Measurements from ENCODE around the gene ASMTL.
"Not testable (repeated sequence)": the region's sequence is repeated elsewhere in the genome, so short reads cannot be mapped to it uniquely, and the experiment has no call there.

ASMTL gene

DNA sequence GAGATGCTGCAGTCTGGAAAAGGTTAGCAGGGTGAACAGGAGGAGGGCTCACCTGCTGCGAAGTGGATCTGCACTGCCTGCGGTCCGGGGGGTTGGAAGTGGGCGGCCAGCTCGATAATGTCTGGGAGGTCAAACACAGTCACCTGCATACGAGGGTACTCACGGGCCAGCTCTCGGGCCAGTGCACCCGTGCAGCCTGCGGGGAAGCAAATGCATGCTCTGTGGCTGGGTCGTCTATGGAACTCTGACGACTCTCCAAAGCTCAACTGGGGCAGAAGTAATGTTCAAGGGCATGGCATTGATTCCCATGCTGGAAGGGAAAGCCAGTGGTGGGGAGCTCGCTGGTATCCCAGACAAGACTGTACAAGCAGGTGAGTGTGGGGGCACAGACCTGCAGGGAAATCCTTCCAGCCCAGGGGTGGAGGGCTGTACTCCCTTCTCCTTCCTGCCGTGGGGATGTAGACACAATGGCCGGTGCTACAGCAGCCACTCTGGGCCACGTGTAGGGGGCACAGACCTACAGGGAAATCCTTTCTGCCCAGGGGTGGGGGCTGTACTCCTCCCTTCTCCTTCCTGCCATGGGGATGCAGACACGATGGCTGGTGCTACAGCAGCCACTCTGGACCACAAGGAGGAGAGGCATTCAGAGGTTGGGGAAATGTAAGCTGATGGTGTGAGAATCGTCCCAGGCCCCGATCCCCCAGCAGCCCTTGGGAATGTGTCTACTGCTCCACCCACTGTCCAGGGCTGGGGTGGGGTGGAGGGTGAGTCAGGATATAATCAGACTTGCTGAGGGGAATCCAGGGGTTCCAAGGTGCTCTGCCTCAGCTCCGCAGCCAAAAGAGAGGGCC, 34.6 kb downstream of the ASMTL start:
- TF ChIP-seq CTBP1 (IDR thresholded peaks at IDR 0.05; ENCODE audit: borderline replicate concordance), result no peak
- no peak for TF ChIP-seq LEF1 (IDR thresholded peaks at IDR 0.05; ENCODE audit: borderline replicate concordance)
- TF ChIP-seq ZNF384 (IDR thresholded peaks at IDR 0.05), result no peak
- no peak for TF ChIP-seq ELF4 (IDR thresholded peaks at IDR 0.05)
- TF ChIP-seq BHLHE40 (IDR thresholded peaks at IDR 0.05; ENCODE audit: borderline replicate concordance), result no peak
- TF ChIP-seq HDGF (IDR thresholded peaks at IDR 0.05; ENCODE audit: borderline replicate concordance), result no peak
- ChIA-PET POLR2A (no interaction called here), CTCF (no interaction called here)
- DNase-seq (ENCODE audit: extremely low spot score), result no peak

DNA sequence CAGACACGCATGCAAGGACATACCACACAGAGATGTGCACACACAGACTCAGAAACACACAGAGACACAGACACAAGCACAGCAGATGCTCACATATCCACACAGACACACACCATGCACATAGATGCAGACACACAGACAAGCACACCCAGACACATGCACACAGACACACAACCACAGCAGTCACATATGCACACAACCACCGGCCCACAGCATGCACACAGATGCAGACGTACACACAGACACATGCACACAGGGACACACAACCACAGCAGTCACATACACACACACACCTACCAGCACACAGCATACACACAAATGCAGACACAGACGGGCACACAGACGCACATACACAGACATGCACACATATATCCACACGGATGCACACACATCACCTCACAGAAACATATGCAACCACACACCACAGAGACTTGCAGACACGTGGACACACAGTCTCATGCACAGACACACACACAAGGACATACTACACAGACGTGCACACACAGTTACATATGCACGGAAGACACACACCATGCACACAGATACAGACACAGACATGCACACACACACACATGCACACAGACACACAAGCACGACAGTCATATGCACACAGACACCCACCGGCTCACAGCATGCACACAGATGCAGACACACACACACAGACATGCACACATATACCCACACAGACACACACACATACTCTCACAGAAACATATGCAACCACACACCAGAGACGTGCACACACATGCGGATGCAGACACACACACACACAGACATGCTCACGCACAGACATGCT, 35.5 kb downstream of the ASMTL start:
- no peak for TF ChIP-seq FOXM1 (IDR thresholded peaks at IDR 0.05; ENCODE audit: borderline replicate concordance)
- no peak for TF ChIP-seq L3MBTL2 (conservative IDR thresholded peaks at IDR 0.05)
- TF ChIP-seq TARDBP (IDR thresholded peaks at IDR 0.05), result peak; percentile 74
- TF ChIP-seq BHLHE40 (IDR thresholded peaks at IDR 0.05; ENCODE audit: borderline replicate concordance), result no peak
- no peak for TF ChIP-seq ARNT (IDR thresholded peaks at IDR 0.05)
- ChIA-PET POLR2A (no interaction called here), CTCF (no interaction called here)
- DNase-seq (ENCODE audit: extremely low spot score), result no peak

DNA sequence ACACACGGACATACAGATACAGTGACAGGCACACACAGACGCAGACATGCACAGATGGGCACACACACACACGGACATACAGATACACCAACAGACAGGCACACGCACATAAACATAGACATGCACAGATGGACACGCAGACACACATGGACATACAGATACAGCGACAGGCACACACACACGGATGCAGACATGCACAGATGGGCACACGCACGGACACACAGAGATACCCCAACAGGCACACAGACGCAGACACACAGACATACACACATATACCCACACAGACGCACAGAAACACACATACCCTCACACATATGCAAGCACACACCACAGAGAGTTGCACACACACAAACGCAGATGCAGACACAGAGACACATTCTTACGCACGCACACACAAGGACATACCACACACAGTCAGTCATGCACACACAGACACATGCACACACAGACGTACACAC, 36.4 kb downstream of the ASMTL start:
- no peak for DNase-seq (ENCODE audit: extremely low spot score)
- ChIA-PET CTCF (no interaction called here), POLR2A (no interaction called here)
- TF ChIP-seq TARDBP (IDR thresholded peaks at IDR 0.05) (peak; percentile 78), L3MBTL2 (conservative IDR thresholded peaks at IDR 0.05) (no peak)

DNA sequence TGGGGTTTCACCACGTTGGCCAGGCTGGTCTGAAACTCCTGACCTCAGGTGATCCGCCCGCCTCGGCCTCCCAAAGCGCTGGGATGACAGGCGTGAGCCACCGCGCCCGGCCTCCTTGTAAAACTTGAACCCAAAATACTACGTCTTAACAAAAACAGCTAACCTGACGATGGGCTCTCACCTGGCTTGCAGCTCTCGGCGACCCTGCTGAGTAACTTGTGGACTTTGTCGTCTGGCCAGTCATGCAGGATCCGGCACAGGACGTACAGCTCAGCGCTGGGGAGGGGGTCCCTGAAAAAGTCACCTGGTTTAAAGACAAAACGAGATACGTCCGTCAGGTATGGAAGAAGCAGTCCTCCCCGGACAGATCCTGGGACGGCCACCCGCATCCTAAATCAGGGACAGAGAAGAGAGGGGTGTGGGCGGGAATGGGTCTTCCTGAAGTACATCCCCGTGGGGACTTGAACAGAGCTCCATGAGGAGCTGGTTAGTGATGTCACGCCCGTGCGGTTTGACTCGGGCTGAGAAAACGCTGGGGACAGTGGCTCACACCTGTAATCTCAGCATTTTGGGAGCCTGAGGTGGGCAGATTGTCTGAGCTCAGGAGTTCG, 40.1 kb downstream of the ASMTL start:
- TF ChIP-seq NFRKB (IDR thresholded peaks at IDR 0.05) (no peak), SP1 (IDR thresholded peaks at IDR 0.05) (no peak), FOXK2 (IDR thresholded peaks at IDR 0.05) (no peak), FOXA1 (IDR thresholded peaks at IDR 0.05) (no peak), BHLHE40 (IDR thresholded peaks at IDR 0.05; ENCODE audit: borderline replicate concordance) (no peak), TARDBP (IDR thresholded peaks at IDR 0.05) (no peak), HDGF (IDR thresholded peaks at IDR 0.05; ENCODE audit: borderline replicate concordance) (no peak), L3MBTL2 (conservative IDR thresholded peaks at IDR 0.05) (no peak), SUZ12 (IDR thresholded peaks at IDR 0.05) (no peak), FOXM1 (IDR thresholded peaks at IDR 0.05; ENCODE audit: borderline replicate concordance) (no peak), ZNF384 (IDR thresholded peaks at IDR 0.05) (no peak), ARNT (IDR thresholded peaks at IDR 0.05) (no peak), LEF1 (IDR thresholded peaks at IDR 0.05; ENCODE audit: borderline replicate concordance) (no peak), ELF4 (IDR thresholded peaks at IDR 0.05) (no peak), CTBP1 (IDR thresholded peaks at IDR 0.05; ENCODE audit: borderline replicate concordance) (no peak)
- TF ChIP-seq, protein P1, sequence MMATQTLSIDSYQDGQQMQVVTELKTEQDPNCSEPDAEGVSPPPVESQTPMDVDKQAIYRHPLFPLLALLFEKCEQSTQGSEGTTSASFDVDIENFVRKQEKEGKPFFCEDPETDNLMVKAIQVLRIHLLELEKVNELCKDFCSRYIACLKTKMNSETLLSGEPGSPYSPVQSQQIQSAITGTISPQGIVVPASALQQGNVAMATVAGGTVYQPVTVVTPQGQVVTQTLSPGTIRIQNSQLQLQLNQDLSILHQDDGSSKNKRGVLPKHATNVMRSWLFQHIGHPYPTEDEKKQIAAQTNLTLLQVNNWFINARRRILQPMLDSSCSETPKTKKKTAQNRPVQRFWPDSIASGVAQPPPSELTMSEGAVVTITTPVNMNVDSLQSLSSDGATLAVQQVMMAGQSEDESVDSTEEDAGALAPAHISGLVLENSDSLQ (IDR thresholded peaks at IDR 0.05), result no peak
- CTCF ChIA-PET, result no interaction called here
- POLR2A ChIA-PET, result no interaction called here

DNA sequence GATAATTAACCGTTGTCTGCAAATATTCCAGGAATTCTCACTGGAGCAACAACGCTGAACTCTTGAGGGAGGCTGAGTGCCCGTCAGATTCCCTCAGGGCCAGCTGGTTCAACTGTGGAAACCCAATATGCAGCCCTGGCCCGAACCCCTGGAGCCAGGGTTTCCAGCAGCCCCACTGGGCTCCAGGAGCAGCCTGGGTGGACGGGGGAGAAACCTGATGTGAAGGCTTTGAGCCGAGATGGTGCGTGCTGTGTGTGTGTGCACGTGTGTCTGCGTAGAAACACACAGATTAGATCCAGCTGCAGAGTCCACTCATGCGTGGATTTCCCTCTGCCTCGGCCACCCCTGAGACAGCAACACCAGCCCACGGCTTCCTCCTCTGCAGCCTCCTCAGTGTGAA, 41.4 kb downstream of the ASMTL start:
- ChIA-PET CTCF (no interaction called here), POLR2A (no interaction called here)
- TF ChIP-seq NFRKB (IDR thresholded peaks at IDR 0.05) (no peak), CTBP1 (IDR thresholded peaks at IDR 0.05; ENCODE audit: borderline replicate concordance) (no peak), HDGF (IDR thresholded peaks at IDR 0.05; ENCODE audit: borderline replicate concordance) (no peak), SUZ12 (IDR thresholded peaks at IDR 0.05) (no peak), L3MBTL2 (conservative IDR thresholded peaks at IDR 0.05) (no peak), FOXK2 (IDR thresholded peaks at IDR 0.05) (no peak), LEF1 (IDR thresholded peaks at IDR 0.05; ENCODE audit: borderline replicate concordance) (no peak), BHLHE40 (IDR thresholded peaks at IDR 0.05; ENCODE audit: borderline replicate concordance) (no peak), ZNF384 (IDR thresholded peaks at IDR 0.05) (no peak), SP1 (IDR thresholded peaks at IDR 0.05) (no peak), TARDBP (IDR thresholded peaks at IDR 0.05) (no peak), FOXM1 (IDR thresholded peaks at IDR 0.05; ENCODE audit: borderline replicate concordance) (no peak), ARNT (IDR thresholded peaks at IDR 0.05) (no peak), ELF4 (IDR thresholded peaks at IDR 0.05) (no peak), FOXA1 (IDR thresholded peaks at IDR 0.05) (no peak)
- TF ChIP-seq, protein P1 (IDR thresholded peaks at IDR 0.05), result no peak
- no peak for DNase-seq (ENCODE audit: extremely low spot score)

More for the DNA sequence above, 40.1 kb downstream of the ASMTL start:
- DNase-seq (ENCODE audit: extremely low spot score), result no peak

DNA sequence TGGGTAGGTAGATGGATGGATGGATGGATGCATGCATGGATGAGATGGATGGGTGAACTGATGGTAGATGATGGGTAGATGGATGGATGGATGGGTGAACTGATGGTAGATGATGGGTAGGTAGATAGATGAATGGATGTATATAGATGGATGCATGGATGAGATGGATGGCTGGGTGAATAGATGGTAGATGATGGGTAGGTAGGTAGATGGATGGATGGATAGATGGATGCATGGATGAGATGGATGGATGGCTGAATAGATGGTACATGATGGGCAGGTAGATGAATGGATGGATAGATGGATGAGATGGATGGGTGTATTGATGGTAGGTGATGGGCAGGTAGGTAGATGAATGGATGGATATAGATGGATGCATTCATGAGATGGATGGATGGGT, 45.7 kb downstream of the ASMTL start:
- ChIA-PET CTCF (no interaction called here), POLR2A (no interaction called here)
- DNase-seq (ENCODE audit: extremely low spot score), result no peak
- no peak for TF ChIP-seq ARNT (IDR thresholded peaks at IDR 0.05)
- TF ChIP-seq FOXM1 (IDR thresholded peaks at IDR 0.05; ENCODE audit: borderline replicate concordance), result no peak
- no peak for TF ChIP-seq SUZ12 (IDR thresholded peaks at IDR 0.05)
- TF ChIP-seq CTBP1 (IDR thresholded peaks at IDR 0.05; ENCODE audit: borderline replicate concordance), result no peak
- TF ChIP-seq FOXA1 (IDR thresholded peaks at IDR 0.05), result no peak
- peak; percentile 48; the same call in 1 of the 2 replicates for TF ChIP-seq TARDBP (IDR thresholded peaks at IDR 0.05)
- no peak for TF ChIP-seq HDGF (IDR thresholded peaks at IDR 0.05; ENCODE audit: borderline replicate concordance)

DNA sequence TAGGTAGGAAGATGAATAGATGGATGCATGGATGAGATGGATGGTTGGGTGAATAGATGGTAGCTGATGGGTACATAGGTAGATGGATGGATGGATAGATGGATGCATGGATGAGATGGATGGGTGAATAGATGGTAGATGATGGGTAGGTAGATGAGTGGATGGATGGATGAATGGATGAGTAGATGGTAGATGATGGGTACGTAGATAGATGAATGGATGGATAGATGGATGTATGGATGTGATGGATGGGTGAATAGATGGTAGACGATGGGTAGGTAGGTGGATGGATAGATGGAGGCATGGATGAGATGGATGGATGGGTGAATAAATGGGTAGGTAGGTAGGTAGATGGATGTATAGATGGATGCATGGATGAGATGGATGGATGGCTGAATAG, 46.9 kb downstream of the ASMTL start:
- DNase-seq (ENCODE audit: extremely low spot score); POLR2A ChIA-PET; CTCF ChIA-PET: not testable (repeated sequence)

DNA sequence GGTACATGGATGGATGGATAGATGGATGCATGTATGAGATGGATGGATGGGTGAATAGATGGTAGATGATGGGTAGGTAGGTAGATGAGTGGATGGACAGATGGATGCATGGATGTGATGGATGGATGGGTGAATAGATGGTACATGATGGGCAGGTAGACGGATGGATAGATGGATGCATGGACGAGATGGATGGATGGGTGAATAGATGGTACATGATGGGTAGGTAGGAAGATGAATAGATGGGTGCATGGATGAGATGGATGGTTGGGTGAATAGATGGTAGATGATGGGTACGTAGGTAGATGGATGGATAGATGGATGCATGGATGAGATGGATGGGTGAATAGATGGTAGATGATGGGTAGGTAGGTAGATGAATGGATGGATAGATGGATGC, 48.8 kb downstream of the ASMTL start:
- POLR2A ChIA-PET; CTCF ChIA-PET; DNase-seq (ENCODE audit: extremely low spot score): not testable (repeated sequence)
